K562 (cell line): Measurements from ENCODE around the gene PNPLA7. TPM values are rescaled to one million over a fixed set of nuclear protein-coding genes. Genes with fewer than 3 reads are reported as not detected.

Experiments used
- BRD4 ChIP-seq: fragments of 200-600 bp; sonication (generic); IDR thresholded peaks from 2 replicates; pipeline ENCODE4 v1.6.1; 2017; ENCODE audit warnings: inconsistent platforms
- CGGBP1 ChIP-seq: fragments of 250-450 bp; sonication (Bioruptor Pico); IDR thresholded peaks from 2 replicates; pipeline ENCODE4 v1.9.0; 2021; ENCODE audit warnings: mild to moderate bottlenecking
- ETV1 ChIP-seq: fragments of 450-650 bp; conservative IDR thresholded peaks from 2 replicates; pipeline ENCODE4 v1.6.1; 2016; ENCODE audit warnings: missing genetic modification characterization, control low read depth, low read depth, missing compliant biosample characterization
- FOXP4 ChIP-seq: sonication (generic); formaldehyde crosslinking; IDR thresholded peaks from 2 replicates; pipeline ENCODE4 v1.8.0; 2022; ENCODE audit warnings: mild to moderate bottlenecking, missing genetic modification reagents, borderline replicate concordance
- HNRNPLL ChIP-seq: fragments of 200-400 bp; formaldehyde crosslinking; IDR thresholded peaks from 2 replicates; pipeline ENCODE4 v1.6.1; 2017; ENCODE audit warnings: low read length, low read depth, mild to moderate bottlenecking; ENCODE audit not compliant: poor library complexity, severe bottlenecking
- IRF1 ChIP-seq: sonication (generic); formaldehyde crosslinking; IDR thresholded peaks from 2 replicates; pipeline ENCODE4 v1.8.0; 2022; ENCODE audit warnings: missing genetic modification reagents, mild to moderate bottlenecking, borderline replicate concordance
- KLF16 ChIP-seq: IDR thresholded peaks from 2 replicates; pipeline ENCODE4 v1.6.1; 2016; ENCODE audit warnings: antibody characterized with exemption
- MITF ChIP-seq: IDR thresholded peaks from 2 replicates; pipeline ENCODE4 v1.6.1; 2014; ENCODE audit warnings: antibody characterized with exemption
- NFIC ChIP-seq: fragments of 450-650 bp; IDR thresholded peaks from 2 replicates; pipeline ENCODE4 v1.6.1; 2017; ENCODE audit warnings: mild to moderate bottlenecking, inconsistent platforms
- POLR2AphosphoS2 ChIP-seq: IDR thresholded peaks from 2 replicates; pipeline ENCODE4 v1.6.1; 2012; ENCODE audit warnings: low read length, improper control_type of control experiment
- SP1 ChIP-seq: sonication (generic); formaldehyde crosslinking; IDR thresholded peaks from 2 replicates; pipeline ENCODE4 v1.8.1; 2022; ENCODE audit warnings: mild to moderate bottlenecking, missing genetic modification reagents
- THAP7 ChIP-seq: fragments of 250-450 bp; sonication (Bioruptor Pico); IDR thresholded peaks from 2 replicates; pipeline ENCODE4 v1.5.0; 2021
- TRIM24 ChIP-seq, 2 experiments: fragments of 450-650 bp; IDR thresholded peaks; 2 replicates each; pipeline ENCODE4 v1.6.1; 2016
- ZBTB43 ChIP-seq: sonication (generic); formaldehyde crosslinking; IDR thresholded peaks from 2 replicates; pipeline ENCODE4 v1.8.0; 2023; ENCODE audit warnings: mild to moderate bottlenecking, missing genetic modification reagents
- ZNF133 ChIP-seq: fragments of 250-450 bp; sonication (Bioruptor Pico); IDR thresholded peaks from 2 replicates; pipeline ENCODE4 v1.4.0; 2020; ENCODE audit warnings: mild to moderate bottlenecking
- ZNF277 ChIP-seq: fragments of 250-450 bp; sonication (Bioruptor Pico); IDR thresholded peaks from 2 replicates; pipeline ENCODE4 v1.8.0; 2022; ENCODE audit warnings: inconsistent platforms, mild to moderate bottlenecking, moderate library complexity, borderline replicate concordance
- ZNF444 ChIP-seq: fragments of 250-450 bp; sonication (Bioruptor Pico); IDR thresholded peaks from 2 replicates; pipeline ENCODE4 v1.4.0; 2020; ENCODE audit warnings: mild to moderate bottlenecking, moderate library complexity
- polyA plus RNA-seq, 8 experiments: library from polyadenylated mRNA; depleted of rRNA in 4 of 8; stranded (reverse) in 5 of 8; unstranded in 3 of 8; fragments of >200 nt; fragmentation: Nextera tagmentation in 2 of 8; fragmentation: Illumina TruSeq in 1 of 8; extraction: Ambion mirVana in 2 of 8; extraction: Trizol in 1 of 8; gene quantifications; 2 replicates each; pipeline versions ENCODE4 v1.2.1 to v1.2.3, GENCODE V29; 2011 to 2014; ENCODE audit warnings: inconsistent platforms in 1 of 8, missing spikeins in 1 of 8
- total RNA-seq, 7 experiments: library from RNA; depleted of rRNA in 6 of 7; stranded (reverse); fragments of >200 nt in 6 of 7; fragmentation: Illumina TruSeq in 2 of 7; extraction: Trizol in 2 of 7; gene quantifications; 2 replicates each; pipeline versions ENCODE4 v1.2.1 to v1.2.3, GENCODE V29; 2011 to 2021; ENCODE audit warnings: low replicate concordance in 1 of 7

PNPLA7 gene
- total and polyA plus RNA-seq, 9 of the 15 experiments (the other 6 are each of a cell fraction or from before 2014, with no cell fraction given): 0.01 to 0.85 (median 0.19) TPM; not detected in 1

GRCh38 chr9:137590469-137591383 lies 40.5 kb upstream of the PNPLA7 start, which contains the start of gene ZMYND19 (continued):
- TF ChIP-seq IRF1 (CRISPR knock-in tag) (no peak), ZNF277 (CRISPR knock-in tag) (no peak), MITF (no peak), ETV1 (tag) (no peak), HNRNPLL (no peak), BRD4 (no peak), TRIM24 (IDR thresholded peaks at IDR 0.05) (no peak), ZNF444 (CRISPR knock-in tag) (no peak), NFIC (0 out of 2 replicates have a peak, but pooled peaks have one; percentile 12), THAP7 (CRISPR knock-in tag) (no peak), FOXP4 (no peak), SP1 (CRISPR knock-in tag) (peak; percentile 67; the same call in 1 of the 2 replicates), ZBTB43 (CRISPR knock-in tag) (no peak; the same call in 1 of the 2 replicates), POLR2AphosphoS2 (no peak), CGGBP1 (CRISPR knock-in tag) (no peak), KLF16 (no peak), ZNF133 (CRISPR knock-in tag) (no peak)
